GM18511 (cell line): ENCODE results near the gene ABHD15.

Source experiments
- ATAC-seq: cut with Tn5 transposase; IDR thresholded peaks from one replicate; pipeline ENCODE4 v1.9.1; 2021; ENCODE audit warnings: mild to moderate bottlenecking, moderate library complexity; ENCODE audit not compliant: unreplicated experiment

The ABHD15 gene

DNA sequence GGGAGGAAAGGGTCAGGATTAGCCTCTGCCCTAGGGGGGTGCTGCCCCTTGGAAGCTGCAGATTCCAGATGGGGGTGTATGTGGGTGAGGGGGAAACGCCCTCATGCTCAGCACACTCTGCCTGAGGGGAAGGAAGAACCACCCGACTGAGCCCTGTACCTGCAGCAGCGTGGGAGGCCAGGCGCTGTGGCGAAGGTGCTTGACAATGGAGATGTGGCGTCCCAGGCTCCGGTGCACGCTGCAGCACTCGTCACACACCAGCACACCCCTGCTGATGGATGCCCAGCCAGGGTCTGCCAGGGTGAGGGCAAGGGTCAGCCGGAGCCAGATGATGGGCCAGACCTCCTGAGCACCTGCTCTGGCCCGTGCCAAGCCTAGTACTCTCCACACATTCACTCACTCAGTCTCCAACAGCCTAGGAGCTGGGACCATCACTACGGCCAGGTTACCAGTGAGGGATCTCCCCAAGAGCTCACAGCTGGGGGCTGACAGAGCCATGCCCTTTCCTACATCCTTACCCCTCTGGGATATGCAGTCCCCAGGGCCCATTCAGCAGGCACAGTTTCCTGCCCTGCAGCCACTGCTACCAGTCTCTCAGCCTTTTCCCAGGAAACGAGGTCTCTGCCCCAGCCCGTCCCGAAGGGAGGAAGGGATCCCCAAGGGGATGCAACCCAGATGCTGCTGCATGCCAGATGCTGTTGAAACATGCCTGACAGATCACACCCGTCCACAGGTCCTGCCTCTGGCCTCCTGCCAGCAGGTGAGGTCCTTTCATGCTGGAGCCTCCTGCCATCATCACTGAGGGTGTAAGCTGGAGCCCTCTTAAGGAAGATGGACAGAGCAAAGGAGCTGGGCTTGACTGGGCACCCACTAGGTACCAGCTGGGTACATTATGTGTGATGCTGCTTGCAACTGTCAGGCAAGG, 16.7 kb upstream of the ABHD15 start:
- ATAC-seq, result no peak

- no peak for ATAC-seq
These were observed 15.9 kb upstream of the ABHD15 start for GRCh38 chr17:29582772-29583171.

GRCh38 chr17:29582254-29582765, 15.5 kb upstream of the ABHD15 start:
- ATAC-seq, result no peak

DNA sequence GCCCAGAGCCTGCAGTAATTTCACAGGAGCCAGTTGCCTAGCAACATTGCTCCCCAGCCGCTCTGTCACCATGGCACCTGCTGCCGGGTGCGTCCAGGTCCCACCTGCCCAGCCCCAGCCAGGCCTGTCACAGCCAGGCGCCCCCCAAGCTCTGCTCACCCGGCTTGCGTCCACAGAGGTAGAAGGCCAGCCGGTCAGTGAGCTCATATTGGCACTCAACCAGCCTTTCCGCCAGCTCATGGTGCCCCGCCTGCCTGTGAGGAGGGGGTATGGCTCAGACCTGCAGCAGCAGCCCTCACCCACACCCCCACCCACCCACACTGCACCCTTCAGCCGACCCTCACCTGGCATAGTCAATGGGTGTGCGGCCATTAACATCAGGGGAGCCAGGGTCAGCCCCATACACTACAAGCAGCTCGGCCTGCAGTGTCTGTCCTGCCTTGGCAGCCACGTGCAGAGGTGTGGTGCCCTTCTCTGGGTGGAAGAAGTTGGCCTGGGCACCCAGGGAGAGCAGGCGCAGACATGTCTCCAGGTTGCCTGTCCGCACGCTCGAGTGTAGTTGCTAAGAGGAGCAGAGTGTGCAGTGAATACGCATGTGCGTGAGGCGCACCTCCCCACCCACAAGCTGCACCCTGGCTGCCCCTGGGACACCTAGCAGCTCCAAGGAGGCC, 14.9 kb upstream of the ABHD15 start:
- no peak for ATAC-seq

- ATAC-seq, result peak; percentile 73
These were observed 13.3 kb upstream of the ABHD15 start for GRCh38 chr17:29579866-29580771.

- ATAC-seq, result no peak
These were observed 12.0 kb upstream of the ABHD15 start for GRCh38 chr17:29578626-29579485.

DNA sequence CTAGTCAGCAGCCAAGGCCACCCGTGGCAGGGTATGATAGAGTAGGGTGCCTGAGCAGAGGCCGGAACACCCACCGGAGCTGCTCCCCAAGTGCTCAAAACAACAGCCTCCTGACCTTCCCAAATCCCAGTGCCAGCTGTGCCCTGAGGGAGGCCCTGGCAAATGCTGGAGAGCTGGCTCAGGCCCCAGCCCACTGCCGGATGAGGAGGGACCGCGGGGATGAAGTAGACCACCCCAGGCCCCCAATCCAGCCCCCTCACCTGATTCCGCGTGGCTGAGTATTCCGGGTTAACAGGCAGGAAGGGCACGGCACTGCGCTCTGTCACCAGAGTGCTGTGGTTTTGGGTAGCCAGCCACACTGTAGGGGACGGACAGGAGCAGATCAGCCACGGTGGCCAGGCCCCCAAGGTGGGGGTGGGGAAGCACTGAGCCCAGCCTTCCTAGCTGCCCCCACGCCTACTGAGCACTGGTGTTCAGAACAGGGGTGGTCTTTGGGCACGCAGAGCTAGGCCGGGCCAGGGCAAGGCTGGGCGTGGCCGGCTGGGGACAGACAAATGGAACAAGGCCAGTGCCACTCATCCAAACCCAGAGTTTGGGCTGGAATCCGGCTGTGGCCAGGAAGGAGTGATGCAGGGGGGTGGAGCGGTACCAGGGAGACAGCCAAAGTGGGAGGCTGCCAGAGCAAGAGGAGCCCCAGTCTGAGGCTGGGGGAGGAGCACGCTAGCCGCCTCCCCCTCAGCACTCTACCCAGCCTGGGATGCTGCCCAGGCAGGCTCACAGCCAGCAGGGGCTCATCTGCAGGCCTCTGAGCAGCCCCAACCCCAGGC, 10.8 kb upstream of the ABHD15 start:
- ATAC-seq, result no peak

DNA sequence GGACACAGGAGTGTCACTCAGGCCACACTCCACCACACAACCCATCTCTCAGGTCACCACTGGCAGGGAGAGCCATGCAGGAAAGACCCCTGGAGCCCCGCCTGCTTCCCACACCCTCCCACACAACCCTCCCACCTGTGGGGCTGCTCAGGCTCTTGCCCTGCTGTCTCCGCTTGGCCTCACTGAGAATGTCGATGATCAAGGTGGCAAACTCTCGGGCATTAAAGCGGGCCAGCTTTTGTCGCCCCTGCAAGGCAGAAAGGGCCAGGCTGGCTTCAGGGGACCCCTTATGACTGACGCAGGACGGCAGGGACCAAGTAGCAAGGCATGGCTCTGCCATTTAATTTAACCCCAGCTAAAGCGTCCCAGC, 10.1 kb upstream of the ABHD15 start:
- no peak for ATAC-seq

DNA sequence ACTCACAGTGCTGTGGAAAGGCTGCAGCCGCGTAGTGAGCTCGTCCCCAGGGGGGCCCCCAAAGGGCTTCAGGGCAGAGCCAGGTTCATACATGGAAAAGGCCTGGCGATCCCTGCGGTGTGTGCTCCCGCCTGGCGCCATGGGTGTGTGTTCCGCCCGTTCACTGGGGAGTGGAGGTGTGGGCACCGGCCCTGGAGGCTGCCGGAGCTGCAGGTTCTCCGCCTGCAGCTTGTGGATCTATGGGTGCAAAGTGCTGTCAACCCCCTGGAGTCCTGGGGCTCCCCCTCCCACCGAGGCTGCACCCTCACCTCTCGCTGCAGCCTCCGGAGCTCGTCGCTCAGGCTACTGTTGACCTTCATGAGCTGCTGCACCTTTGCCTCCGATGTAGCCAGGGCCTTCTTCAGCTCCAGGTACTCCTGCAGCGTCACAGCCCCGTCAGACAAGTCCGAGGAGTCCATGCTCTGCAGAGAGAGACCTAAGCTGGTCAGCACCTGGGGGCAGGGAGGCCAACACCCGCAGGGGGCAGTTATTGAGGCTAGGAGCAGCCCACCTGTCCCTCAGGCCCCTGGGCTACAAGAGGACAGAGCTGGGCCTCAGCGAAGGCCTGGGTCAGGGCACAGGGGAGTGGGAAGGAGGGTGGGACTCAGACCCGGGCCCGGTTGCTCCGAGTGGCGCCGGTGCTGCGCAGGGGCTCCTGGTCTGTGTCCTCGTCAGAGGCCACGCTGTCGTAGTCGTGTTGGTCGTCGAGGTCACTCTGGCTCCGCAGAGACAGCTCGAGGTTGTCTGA, 9.6 kb upstream of the ABHD15 start:
- ATAC-seq, result no peak

- no peak for ATAC-seq
These were observed 8.8 kb upstream of the ABHD15 start for GRCh38 chr17:29575511-29576213.

DNA sequence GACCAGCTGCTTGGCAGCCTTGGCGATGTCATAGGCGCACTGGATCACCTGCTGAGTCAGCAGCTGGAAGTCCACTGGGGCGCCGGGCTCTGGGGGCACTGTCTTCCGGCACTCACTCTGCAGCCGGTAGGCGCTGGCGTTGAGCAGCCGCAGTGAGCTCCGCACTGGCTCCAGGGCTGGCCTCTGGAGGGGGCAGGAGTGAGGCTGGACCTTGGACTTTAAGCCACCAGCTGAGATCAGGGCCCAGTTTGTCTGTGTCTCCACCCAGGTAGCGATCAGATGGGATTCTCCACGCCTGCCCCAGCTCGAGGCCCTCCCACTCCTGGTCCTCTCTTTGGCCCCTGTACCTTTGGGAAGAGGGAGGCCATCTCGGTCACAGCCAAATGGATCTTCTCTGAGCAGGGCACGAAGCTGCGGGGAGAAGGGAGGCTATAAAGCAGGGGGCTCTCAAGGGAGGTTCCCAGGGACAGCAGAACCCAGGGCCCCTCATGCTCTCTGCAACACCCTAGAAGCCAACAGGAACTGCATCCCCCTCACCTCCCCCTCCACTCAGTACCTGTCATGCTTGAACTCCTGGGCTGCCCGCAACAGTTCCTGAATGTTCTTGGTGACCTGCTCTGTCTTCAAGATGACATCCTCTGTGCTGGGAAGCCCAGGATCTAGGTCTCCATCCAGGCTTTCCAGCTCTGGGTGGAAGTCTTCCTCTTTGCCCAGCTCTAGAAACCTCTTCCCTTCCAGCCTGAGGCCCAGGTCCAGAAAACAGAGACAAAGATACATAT, 8.1 kb upstream of the ABHD15 start:
- no peak for ATAC-seq

DNA sequence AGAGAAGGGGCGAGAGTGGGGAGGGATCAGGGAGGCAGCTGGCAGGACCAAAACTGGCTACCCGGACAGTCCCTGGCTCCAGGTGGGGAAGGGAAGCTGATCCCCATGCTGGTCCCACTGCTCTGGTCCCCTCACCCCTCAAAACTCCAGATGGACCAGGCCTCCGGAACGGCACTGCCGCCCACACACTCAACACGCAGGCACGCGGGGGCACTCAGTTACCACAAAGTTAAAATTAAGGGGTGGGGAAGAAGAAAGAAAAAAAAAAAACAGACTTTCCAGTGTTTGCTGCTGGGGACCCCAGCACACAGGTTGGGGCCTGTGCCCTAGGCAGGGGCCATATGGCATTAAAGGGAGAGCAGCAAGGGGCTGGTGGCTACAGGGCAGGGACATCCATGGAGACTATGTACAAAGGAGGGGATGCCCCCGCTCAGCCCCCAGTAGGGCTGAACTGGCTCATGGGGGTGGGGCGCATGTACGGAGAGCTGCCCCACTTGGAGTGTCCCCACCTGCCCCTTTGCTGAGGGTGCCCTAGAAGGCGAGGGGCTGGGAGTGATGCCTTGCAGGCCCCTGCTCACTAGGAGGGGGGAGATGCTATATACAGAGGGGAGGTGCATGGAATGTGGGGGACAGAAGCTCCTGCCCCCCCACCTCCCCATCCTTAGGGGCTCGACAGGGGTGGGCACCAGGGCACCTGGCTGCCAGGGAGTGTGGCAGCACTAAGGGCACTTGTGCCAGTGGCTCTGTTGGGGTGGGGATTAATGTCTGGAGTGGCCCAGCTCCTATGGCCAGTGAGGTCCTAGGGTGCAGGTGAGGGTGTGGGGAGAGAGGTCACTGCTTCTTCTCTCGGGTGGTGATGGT, 7.3 kb upstream of the ABHD15 start:
- no peak for ATAC-seq

DNA sequence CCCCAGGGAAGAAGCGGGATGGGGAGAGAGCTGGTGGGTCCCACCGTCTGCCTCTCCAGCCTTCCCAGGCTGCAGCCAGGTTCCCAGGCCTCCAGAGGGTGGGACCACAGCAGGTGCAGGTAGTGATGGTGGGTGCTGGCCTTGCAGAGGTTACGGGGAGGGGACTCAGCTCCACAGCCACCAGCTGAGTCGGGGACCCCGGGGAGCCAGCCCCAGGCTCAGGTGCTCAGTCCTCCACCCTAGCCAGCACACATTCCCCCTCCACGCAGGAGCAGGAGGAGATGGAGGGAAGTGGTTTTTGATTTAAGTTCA, 6.7 kb upstream of the ABHD15 start:
- ATAC-seq, result no peak

GRCh38 chr17:29572691-29573557, 6.1 kb upstream of the ABHD15 start:
- ATAC-seq, result no peak

- ATAC-seq, result no peak
These were observed 5.2 kb upstream of the ABHD15 start for GRCh38 chr17:29571883-29572681.
